Measurements from ENCODE around the gene DNAJC4. TPM values are rescaled to one million over a fixed set of nuclear protein-coding genes. Genes with fewer than 3 reads are reported as not detected.

DNAJC4 gene
- total and polyA plus RNA-seq, 9 of the 15 experiments (the other 6 are each of a cell fraction or from before 2014, with no cell fraction given) = 4.0 to 32.6 (median 19.9) TPM

DNA sequence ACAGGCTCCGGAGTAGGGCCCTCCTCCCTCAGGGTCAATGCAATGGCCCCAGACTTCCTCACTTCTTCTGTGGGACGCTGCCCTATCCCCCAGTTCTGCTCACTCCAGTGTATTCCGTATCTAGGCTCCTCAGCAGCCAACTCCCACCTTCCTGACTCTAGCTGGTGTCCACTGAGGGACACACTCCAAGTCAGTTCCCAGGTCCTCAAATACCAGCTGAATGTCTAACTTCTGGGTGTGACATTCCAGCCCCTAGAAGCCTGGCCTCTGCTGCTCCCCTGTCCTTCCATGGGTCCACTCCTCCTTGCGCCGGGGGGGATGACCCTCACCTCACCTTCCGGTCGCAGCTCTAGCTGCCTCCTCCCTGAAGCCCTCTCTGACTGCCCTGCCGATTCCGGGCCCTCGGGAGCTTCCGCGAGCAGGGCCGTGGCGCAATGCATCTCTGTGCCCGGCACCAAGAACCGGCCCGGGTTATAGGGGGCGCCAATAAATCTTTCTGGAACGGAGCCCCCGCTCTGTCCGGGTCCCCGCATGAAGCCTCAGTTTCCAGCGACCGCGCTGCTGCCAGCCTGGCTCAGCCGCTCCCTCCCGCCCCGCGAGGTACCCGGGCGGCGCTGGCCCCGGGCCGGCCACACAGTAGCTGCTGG is 38.7 kb downstream of the DNAJC4 start (continued):
- TF ChIP-seq, protein P1, sequence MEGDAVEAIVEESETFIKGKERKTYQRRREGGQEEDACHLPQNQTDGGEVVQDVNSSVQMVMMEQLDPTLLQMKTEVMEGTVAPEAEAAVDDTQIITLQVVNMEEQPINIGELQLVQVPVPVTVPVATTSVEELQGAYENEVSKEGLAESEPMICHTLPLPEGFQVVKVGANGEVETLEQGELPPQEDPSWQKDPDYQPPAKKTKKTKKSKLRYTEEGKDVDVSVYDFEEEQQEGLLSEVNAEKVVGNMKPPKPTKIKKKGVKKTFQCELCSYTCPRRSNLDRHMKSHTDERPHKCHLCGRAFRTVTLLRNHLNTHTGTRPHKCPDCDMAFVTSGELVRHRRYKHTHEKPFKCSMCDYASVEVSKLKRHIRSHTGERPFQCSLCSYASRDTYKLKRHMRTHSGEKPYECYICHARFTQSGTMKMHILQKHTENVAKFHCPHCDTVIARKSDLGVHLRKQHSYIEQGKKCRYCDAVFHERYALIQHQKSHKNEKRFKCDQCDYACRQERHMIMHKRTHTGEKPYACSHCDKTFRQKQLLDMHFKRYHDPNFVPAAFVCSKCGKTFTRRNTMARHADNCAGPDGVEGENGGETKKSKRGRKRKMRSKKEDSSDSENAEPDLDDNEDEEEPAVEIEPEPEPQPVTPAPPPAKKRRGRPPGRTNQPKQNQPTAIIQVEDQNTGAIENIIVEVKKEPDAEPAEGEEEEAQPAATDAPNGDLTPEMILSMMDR (IDR thresholded peaks at IDR 0.05 in 2 of 3, conservative IDR thresholded peaks at IDR 0.05 in 1 of 3; ENCODE audit: insufficient read depth in 2 of 3, low read depth in 1 of 3, low read length in 3 of 3) = no peak
- TF ChIP-seq CHD2 (IDR thresholded peaks at IDR 0.05; ENCODE audit: low read depth, low read length) = no peak
- peak; percentile 9 for TF ChIP-seq RBBP5 (IDR thresholded peaks at IDR 0.05; ENCODE audit: borderline replicate concordance, insufficient read depth, low read length, poor library complexity, severe bottlenecking)
- TF ChIP-seq TAF7 (tag; IDR thresholded peaks at IDR 0.05) = no peak
- TF ChIP-seq, protein P2, sequence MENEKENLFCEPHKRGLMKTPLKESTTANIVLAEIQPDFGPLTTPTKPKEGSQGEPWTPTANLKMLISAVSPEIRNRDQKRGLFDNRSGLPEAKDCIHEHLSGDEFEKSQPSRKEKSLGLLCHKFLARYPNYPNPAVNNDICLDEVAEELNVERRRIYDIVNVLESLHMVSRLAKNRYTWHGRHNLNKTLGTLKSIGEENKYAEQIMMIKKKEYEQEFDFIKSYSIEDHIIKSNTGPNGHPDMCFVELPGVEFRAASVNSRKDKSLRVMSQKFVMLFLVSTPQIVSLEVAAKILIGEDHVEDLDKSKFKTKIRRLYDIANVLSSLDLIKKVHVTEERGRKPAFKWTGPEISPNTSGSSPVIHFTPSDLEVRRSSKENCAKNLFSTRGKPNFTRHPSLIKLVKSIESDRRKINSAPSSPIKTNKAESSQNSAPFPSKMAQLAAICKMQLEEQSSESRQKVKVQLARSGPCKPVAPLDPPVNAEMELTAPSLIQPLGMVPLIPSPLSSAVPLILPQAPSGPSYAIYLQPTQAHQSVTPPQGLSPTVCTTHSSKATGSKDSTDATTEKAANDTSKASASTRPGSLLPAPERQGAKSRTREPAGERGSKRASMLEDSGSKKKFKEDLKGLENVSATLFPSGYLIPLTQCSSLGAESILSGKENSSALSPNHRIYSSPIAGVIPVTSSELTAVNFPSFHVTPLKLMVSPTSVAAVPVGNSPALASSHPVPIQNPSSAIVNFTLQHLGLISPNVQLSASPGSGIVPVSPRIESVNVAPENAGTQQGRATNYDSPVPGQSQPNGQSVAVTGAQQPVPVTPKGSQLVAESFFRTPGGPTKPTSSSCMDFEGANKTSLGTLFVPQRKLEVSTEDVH (IDR thresholded peaks at IDR 0.05; ENCODE audit: low read depth, partially characterized antibody) = peak; percentile 62
- TF ChIP-seq RBM25 (IDR thresholded peaks at IDR 0.05; ENCODE audit: low read depth, low read length, severe bottlenecking) = no peak
- TF ChIP-seq GATA2 (CRISPR knock-in tag; IDR thresholded peaks at IDR 0.05) = no peak
- TF ChIP-seq, protein P3, sequence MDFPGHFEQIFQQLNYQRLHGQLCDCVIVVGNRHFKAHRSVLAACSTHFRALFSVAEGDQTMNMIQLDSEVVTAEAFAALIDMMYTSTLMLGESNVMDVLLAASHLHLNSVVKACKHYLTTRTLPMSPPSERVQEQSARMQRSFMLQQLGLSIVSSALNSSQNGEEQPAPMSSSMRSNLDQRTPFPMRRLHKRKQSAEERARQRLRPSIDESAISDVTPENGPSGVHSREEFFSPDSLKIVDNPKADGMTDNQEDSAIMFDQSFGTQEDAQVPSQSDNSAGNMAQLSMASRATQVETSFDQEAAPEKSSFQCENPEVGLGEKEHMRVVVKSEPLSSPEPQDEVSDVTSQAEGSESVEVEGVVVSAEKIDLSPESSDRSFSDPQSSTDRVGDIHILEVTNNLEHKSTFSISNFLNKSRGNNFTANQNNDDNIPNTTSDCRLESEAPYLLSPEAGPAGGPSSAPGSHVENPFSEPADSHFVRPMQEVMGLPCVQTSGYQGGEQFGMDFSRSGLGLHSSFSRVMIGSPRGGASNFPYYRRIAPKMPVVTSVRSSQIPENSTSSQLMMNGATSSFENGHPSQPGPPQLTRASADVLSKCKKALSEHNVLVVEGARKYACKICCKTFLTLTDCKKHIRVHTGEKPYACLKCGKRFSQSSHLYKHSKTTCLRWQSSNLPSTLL (IDR thresholded peaks at IDR 0.05) = no peak
- TF ChIP-seq ESRRB (CRISPR knock-in tag; IDR thresholded peaks at IDR 0.05; ENCODE audit: borderline replicate concordance) = no peak
- no peak for TF ChIP-seq TCF7L2 (IDR thresholded peaks at IDR 0.05; ENCODE audit: low read depth, low read length)
- TF ChIP-seq MED1 (CRISPR knock-in tag; IDR thresholded peaks at IDR 0.05; ENCODE audit: borderline replicate concordance) = no peak
- TF ChIP-seq, protein P4, sequence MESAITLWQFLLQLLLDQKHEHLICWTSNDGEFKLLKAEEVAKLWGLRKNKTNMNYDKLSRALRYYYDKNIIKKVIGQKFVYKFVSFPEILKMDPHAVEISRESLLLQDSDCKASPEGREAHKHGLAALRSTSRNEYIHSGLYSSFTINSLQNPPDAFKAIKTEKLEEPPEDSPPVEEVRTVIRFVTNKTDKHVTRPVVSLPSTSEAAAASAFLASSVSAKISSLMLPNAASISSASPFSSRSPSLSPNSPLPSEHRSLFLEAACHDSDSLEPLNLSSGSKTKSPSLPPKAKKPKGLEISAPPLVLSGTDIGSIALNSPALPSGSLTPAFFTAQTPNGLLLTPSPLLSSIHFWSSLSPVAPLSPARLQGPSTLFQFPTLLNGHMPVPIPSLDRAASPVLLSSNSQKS (CRISPR knock-in tag; IDR thresholded peaks at IDR 0.05) = no peak
- no peak for TF ChIP-seq ZNF431 (CRISPR knock-in tag; IDR thresholded peaks at IDR 0.05)
- TF ChIP-seq, protein P5, sequence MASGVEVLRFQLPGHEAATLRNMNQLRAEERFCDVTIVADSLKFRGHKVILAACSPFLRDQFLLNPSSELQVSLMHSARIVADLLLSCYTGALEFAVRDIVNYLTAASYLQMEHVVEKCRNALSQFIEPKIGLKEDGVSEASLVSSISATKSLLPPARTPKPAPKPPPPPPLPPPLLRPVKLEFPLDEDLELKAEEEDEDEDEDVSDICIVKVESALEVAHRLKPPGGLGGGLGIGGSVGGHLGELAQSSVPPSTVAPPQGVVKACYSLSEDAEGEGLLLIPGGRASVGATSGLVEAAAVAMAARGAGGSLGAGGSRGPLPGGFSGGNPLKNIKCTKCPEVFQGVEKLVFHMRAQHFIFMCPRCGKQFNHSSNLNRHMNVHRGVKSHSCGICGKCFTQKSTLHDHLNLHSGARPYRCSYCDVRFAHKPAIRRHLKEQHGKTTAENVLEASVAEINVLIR (CRISPR knock-in tag; IDR thresholded peaks at IDR 0.05) = no peak
- 0 out of 2 replicates have a peak, but pooled peaks have one; percentile 25 for TF ChIP-seq SMARCE1 (IDR thresholded peaks at IDR 0.05)
- no peak for TF ChIP-seq JUNB (CRISPR knock-in tag; conservative IDR thresholded peaks at IDR 0.05)
